GM21515 (cell line): ENCODE results near the gene HDAC4.
A peak's percentile ranks its signal among the peaks of the same experiment; 100 is the strongest.

Experiments used
- ATAC-seq: cut with Tn5 transposase; IDR thresholded peaks from one replicate; pipeline ENCODE4 v1.9.1; 2021; ENCODE audit not compliant: unreplicated experiment

Gene HDAC4

DNA sequence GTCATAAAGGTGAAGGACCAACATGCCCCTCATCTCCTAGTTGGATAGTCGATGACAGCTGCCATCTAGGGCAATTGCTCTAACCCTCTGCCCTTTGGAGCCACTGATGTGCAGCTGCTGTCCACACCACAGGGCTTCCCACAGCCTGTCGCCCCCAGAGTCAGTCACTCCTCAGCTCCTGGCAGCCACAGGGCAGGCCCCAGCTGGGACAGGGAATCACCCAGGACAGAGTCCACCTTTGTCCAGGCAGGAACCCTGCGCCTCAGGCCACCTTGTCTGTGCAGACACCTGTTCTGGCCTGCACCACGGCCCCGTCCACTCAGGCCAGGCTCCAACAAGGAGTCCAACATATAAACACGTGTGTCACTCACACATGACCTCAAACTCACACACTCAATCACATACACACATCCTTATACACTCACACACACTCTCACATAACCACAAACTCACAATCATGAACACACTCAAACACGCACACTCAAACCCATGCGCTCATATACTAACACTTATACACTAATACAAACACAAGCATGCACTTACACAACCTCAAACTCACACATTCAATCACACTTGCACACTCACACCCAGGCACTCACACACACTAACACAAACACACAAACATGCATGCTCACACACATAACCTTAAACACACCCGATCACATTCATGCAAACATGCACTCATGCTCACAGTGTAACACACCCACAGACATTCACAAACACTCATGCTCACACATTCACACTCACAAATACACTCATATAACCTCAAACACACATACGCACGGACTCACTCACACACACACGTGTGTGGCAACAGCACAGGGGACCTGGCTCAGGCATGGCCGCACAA is 29.7 kb downstream of the HDAC4 start:
- ATAC-seq, result no peak

DNA sequence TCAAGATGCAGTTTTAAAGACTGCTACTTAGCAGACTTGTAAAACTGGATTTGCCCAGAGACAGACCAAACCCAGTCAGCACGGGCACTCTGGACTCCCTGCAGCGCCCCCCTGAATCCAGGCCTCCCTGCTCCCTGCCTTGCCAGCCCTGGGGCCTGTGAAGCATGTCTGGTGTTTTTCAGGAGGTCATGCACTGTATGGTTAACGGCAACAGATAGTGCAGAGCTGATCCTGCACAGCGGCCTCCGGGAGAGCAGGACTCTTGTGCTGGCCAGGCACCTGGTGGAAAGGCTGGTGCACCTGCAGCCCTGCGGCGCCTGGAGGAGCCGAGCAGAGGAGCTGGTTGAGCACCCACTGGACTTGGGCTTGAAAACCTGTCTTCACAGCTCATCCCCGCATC is 30.4 kb downstream of the HDAC4 start:
- ATAC-seq, result no peak

DNA sequence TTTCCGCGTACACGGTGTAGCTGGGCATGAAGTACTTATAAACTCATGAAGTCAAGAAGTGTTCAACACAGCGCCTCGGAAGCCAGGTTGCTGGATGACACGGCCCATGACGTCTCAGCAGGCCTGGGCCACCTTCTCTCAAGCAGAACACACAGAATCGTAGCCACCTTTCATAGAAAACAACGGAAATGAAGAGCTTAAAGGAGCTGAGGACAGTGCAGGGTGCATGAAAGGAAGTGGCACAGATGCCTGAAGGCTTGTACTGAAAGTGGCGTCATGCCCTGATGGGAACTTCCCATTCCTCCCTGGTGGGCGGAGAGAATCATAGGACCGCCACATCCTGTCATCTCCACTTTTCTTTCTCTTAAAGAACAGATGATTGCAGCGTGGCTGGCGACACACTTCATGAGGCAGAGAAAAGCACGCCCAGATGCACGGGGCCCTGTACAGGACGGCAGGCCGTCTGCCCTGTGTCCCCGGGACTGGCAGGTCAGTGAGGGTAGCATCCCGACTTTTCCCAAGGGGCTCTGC is 31.1 kb downstream of the HDAC4 start:
- peak; percentile 81 for ATAC-seq

DNA sequence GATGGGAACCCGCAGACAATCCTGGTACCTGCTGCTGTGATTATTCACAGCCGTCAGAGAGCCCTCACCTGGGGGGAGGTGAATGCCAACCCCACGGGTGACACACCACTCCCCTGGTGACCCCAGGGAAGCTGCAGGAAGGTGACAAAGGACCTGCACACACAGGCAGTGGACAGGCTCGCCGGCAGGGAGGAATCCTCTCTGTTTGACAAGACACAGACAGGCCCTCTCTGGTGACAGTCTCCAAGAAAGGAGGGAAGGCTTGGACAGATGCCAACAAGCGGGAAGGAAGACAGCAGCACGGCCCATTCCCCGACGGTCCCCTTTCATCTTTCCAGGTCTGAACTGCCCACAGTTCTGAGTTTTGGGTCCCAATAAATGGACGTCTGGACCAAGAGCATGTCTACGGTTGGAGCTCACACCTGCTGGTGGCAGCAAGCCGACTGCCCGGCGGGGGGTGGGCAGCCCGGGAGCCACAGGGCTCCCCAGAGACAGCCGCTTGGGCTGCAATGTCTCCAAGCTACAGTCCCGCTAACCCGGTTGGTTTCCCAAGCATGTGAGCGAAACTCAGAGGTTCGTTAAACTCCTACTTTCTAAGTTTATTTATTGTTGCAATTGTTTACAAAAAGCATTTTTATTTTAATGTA is 31.8 kb downstream of the HDAC4 start:
- no peak for ATAC-seq

DNA sequence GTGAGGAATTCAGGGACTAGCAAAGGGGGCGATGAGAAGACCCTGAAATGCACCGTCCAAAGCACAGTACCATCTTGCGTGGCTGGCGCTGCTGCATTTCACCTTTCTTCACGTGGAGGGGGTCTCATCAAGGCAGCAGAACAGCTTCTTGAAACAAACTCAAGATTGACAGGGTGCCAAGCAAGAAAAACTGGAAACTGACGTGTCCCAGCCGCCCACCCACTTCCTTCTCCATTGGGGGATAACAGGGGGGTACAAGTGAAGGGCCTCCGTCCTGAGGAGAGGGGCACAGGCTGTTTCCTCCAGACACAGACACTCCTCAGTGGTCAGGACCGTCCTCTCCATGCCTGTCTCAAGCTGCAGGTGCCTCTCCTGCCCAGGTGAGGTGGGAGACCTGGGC is 32.5 kb downstream of the HDAC4 start:
- no peak for ATAC-seq

DNA sequence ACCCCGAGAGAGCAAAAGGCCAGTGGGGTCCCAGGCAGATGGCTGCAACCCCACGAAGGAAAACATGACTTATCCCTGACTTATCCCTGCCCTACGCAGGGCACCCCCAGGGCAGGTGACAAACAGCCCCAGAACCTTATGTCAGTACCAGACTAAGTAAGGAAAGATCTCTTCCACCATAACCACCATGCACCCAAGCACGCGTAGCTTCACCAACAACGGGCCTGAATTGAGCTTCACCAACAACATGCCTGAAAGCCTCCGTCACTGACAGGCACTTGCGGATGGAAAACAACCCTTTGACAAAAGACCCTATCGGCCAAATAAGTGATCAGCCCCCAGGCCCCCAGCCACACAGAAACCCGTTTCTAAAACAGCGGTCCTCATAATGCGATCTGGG is 34.1 kb downstream of the HDAC4 start:
- ATAC-seq, result no peak

DNA sequence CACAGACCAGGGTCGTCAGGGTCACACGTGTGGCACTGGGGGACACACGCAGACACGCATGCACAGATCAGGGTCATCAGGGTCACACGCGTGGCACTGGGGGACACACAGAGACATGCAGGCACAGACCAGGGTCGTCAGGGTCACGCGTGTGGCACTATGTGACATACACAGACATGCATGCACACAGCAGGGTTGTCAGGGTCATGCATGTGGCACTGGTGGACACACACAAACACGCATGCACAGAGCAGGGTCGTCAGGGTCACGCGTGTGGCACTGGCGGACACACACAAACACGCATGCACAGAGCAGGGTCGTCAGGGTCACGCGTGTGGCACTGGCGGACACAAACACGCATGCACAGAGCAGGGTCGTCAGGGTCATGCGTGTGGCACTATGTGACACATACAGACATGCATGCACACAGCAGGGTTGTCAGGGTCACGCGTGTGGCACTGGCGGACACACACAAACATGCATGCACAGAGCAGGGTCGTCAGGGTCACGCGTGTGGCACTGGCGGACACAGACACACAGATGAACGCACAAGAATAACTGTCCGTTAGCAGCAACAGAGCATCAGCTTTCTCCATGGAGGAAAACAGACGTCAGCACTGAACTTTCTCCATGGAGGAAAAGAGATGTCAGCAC is 34.9 kb downstream of the HDAC4 start:
- no peak for ATAC-seq

DNA sequence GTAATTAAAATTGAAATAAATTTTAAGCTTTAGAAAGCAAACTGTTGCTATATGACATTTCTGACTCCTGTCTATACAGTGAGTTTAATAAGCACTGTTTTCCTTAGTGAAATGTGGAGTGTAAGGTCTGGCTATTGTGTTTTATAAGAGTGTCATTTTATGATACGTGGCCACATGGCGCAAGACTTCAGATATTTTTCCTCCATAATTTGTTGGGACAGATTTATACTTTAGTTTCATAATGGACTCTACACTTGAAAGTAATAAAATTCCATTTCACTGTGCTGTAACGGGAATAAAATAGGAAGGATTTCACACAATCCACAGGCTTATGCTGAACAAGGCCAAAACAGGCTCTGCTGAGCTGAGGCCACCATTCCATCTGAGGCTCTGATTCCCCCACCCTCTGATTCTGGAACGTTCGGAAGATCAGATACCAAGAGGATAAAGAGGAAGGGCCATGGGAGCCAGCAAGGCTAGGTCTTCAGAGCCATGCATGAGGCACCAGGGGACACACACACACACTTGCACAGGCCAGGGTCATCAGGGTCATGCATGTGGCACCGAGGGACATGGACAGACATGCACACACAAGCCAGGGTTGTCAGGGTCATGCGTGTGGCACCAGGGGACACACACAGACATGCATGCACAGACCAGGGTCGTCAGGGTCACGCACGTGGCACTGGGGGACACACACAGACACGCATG is 35.6 kb downstream of the HDAC4 start:
- no peak for ATAC-seq

DNA sequence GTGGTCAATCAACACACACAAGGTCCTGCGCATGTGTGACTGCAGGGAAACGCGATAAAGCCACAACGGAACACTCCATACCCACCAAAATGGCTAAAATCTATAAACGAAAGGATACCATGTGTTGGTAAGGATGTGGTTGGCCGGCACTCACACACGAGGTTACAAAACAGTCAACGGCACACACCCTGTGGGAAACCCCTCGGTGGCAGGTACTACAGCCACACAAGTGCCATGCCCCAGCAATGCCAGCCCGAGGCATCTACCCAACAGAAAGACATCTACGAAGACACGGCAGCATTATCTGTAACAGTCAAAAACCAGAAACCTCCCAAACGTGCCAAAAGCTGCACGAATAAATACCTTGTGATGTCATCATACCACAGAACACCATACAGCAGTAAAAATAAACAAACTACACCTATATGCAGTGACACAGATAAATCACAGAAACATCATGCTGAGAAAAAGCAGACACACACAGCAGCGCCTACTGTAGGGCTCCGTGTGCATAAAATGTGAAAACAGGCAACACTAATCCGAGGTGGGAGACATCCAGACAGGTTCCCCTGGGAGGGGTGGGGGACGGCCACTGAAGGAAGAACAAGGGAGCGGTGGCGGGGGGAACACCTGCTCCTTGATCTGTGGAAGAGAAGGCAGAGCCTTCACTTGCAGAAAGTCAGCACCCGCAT is 36.7 kb downstream of the HDAC4 start:
- ATAC-seq, result no peak

DNA sequence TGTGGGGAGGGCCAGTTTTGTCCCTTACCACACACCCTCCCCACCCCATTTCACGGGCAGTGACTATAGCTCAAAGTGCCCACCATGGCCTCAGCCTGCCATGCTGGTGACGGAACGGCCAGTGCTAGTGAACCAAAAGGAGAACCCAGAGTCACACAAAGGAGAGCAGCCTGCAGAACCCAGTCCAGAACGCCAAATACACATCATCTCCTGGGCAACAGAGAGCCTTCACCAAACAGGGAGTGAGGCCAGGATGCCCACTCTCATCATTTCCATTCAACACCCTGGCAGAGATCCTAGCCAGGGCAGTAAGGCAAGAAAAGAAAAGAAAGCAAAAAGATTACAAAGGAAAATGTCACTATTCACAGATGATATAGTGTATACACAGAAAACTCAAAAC is 38.3 kb downstream of the HDAC4 start:
- no peak for ATAC-seq

DNA sequence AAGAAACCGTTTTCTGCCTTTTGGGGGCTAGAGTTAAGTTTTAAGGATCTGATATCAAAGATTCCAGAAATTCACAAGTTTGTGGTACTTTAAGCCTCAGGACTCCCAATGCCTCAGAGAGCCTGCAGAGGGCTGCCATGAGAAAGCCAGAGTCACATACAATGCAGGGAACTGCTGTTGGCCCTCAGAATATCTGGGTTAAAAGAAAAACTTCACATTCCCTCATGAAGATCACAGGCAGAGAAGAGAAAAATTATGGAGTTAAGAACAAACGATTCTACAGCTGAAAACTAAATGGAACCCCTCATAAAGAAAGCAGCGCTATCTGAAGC is 39.5 kb downstream of the HDAC4 start:
- no peak for ATAC-seq

DNA sequence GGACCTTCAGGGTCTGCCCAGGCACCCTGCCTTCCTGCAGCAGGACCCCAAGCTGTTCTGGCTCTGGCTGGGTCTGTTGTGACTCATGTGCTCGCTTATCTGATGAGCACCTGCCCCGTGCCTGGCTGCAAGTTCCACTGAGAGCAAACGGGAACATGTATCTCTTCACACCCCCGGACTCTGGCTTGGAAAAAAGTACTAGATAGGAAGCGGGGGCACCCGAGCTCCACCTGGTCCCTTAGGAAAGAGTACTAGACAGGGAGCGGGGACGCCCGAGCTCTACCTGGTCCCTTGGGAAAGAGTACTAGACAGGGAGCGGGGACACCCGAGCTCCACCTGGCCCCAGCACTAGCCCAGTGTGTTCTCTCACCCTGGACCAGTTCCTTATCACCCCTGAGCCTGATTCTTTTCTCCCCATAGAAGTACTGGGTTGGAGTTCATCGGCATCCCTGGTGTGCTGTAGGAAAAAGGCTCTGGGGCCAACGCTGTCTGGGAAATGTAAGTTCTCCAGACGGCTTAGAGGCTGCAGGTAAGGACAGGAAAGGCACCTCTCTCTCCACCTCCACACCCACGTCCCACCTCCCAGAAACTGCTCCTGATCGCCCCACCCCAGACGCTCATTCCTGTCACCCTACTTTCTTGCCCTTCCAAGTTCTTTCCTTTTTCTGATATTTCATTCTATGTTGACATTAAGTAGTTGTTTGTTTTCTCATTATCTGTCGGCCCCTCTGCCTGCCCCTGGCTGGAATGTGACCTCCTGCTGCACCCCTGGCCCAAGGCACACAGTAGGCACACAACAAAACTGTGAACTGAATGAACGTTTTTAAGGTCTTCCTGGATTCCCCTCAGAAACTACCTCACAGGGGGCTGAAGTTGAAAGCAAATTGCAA is 40.2 kb downstream of the HDAC4 start:
- no peak for ATAC-seq

DNA sequence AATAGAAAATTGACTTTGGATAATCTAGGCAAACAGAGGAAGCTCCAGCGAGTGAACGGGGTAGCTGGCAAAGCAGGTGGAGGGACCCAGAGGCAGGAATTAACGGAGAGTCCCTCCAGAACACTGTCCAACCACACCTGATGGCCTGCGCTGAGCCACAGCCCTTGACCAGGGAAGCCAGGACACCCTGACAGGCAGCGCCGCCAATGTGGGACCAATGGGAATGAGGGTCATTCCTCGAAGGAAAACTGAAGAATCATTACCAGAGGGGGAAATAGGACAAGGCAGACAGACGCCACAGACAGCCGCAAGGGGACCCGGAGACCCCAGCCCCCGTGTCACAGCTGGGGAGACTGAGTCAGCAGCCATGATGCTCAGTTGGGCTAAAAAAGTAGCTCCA is 40.8 kb downstream of the HDAC4 start:
- ATAC-seq, result no peak

DNA sequence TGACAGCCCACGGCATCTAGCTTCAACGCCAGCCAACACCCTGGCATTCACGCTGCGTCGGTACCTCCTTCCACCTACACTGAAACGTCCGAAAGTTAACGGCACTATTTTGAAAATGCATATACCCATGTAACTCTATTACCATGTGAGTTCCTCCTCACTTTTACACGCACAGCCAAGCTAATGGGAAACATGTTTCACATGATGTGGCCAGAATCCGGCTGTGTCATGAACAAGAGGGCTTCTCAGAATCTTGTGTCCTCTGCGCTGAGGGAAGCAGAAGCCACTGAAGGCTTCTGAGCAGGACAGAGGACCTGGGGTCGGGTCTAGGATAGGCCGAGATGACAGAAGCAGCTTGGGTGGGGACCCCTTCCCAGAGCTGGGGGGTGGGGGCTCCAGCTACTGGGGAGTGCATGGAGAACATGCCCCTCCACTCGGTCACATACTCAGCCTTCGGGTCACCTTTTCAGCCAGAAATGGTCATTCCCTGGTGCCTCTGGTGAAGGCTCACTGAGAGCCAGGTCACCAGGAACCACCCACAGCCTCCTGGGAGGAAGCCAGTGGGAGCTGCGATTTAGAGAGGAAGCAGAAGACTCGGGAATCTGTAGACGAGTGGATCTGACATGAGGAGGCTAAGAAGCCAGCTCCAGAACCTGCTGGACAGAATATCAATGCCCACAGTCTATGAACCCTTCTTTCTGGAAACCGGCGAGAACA is 41.5 kb downstream of the HDAC4 start:
- ATAC-seq, result no peak

DNA sequence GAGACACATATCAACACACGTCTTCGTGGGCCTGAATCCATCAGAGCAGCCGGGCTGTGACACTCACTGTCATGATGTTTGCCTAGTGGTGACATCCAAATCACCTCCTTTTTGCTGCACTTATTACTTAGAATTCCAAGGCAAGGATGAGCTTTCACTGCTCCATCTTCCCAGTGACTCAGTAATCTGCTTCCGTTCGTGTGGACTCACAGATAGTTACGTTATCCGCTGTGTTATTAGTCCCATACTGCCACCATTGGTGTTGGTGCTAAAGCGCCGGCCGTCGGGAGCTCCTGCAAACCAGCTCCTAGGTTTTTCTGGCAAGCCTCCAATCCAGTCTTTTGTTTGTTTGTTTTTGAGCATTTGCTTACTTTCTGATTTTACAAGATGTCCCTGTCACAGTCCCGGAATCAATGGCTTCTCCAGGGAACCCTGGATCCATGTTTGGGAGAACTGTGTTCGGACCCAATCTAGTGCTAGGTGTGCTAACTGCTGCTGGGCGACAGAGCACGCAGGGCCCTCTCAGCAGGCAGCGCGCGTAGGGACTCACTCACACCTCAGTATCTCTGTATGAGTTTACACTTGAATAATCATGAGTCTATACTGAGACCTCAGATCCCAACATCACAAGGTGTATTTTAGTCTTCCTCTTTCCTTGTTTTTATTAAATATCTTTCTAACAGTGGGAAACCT is 42.6 kb downstream of the HDAC4 start:
- ATAC-seq, result no peak

DNA sequence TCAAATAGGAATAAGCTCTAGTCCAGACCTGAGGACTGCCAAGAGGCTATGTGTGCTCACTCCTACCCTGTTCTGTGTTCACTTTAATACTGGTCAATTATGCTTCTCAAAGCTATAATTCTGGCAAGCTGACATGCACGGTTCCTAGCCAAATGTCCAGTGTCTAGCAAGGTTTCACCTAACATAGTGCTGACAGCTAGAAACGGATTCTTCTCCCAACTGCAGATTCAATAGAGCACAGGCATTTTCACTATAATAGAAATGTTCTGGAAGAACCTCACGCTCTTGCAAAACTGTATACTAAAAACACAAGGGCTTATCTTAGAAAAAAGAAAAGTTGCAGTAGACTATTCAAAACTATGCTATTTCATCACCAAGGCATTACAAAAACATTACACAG is 45.1 kb downstream of the HDAC4 start:
- no peak for ATAC-seq

DNA sequence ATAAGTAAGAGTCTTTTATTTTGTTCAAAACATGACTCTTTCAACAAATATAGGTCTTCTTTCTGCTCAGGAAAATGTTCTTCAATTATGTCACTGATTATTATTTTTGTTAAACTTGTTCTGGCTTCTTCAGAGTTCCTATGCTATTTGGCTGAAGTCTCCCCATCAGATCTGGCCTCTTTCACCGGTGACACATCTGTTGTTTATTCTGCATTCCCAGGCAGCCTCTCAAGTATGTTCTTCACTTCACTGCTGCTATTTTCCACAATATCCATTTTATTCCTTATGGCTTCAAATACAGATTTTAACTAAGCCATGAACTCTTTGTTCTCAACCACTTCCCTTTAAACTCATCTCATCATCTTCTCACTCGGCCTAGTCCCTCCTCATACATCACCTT is 45.7 kb downstream of the HDAC4 start:
- ATAC-seq, result no peak

DNA sequence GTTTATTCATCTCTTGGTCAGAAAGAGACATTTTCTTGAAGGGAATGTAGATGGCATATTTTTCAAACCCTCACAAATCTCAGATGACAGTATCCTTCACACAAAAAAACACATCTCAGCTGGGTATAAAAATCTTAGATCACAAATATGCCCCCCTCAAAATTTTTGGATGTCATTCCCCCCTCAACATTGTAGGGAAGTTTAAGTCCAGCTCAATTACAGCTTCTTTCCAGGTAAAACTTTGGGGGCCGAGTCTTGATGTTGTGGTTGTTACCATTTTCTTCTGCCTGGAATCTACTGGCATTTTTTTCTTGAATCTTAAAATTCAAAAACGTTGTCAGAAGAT is 46.1 kb downstream of the HDAC4 start:
- ATAC-seq, result no peak
